NCI-H345 (cell line): Measurements from ENCODE around the gene C17orf100.
"Not testable (repeated sequence)": the region's sequence is repeated elsewhere in the genome, so short reads cannot be mapped to it uniquely, and the experiment has no call there.

Experiments
- DNase-seq: peaks from one replicate; lab custom pipeline; 2025; lab: John Stamatoyannopoulos, UW

Gene C17orf100

GRCh38 chr17:6641247-6641863, 10.2 kb upstream of the C17orf100 start:
- no peak for DNase-seq

GRCh38 chr17:6642592-6642991, 9.0 kb upstream of the C17orf100 start:
- no peak for DNase-seq

- no peak for DNase-seq
Measured at GRCh38 chr17:6643451-6644125, 8.0 kb upstream of the C17orf100 start.

- no peak for DNase-seq
Measured at GRCh38 chr17:6648181-6648580, 3.4 kb upstream of the C17orf100 start.

- DNase-seq = no peak
Measured at GRCh38 chr17:6651919-6652452, 424 bp downstream of the C17orf100 start.

- DNase-seq = peak; percentile 51
Measured at GRCh38 chr17:6654841-6655731, 3.5 kb downstream of the C17orf100 start.

- not testable (repeated sequence) for DNase-seq
Measured at GRCh38 chr17:6655732-6656361, 4.3 kb downstream of the C17orf100 start.

- DNase-seq = not testable (repeated sequence)
Measured at GRCh38 chr17:6656797-6657632, 5.5 kb downstream of the C17orf100 start.

- DNase-seq = no peak
Measured at GRCh38 chr17:6657633-6658287, 6.2 kb downstream of the C17orf100 start.

- DNase-seq = not testable (repeated sequence)
Measured at GRCh38 chr17:6658411-6658810, 6.8 kb downstream of the C17orf100 start.

GRCh38 chr17:6660101-6660500, 8.5 kb downstream of the C17orf100 start:
- no peak for DNase-seq

GRCh38 chr17:6660805-6661463, 9.4 kb downstream of the C17orf100 start:
- DNase-seq = no peak

GRCh38 chr17:6661464-6661848, 9.9 kb downstream of the C17orf100 start:
- DNase-seq = no peak

- not testable (repeated sequence) for DNase-seq
Measured at GRCh38 chr17:6663200-6663599, 11.6 kb downstream of the C17orf100 start.

GRCh38 chr17:6666077-6666521, 14.5 kb downstream of the C17orf100 start:
- peak; percentile 34 for DNase-seq

- no peak for DNase-seq
Measured at GRCh38 chr17:6666557-6666956, 15.0 kb downstream of the C17orf100 start.

GRCh38 chr17:6667516-6667915, 16.0 kb downstream of the C17orf100 start:
- DNase-seq = no peak

- DNase-seq = no peak
Measured at GRCh38 chr17:6668219-6668618, 16.7 kb downstream of the C17orf100 start.

GRCh38 chr17:6668727-6669425, 17.3 kb downstream of the C17orf100 start:
- DNase-seq = no peak
